H1 (cell line): ENCODE results near the gene FGF4. TPM values are rescaled to one million over a fixed set of nuclear protein-coding genes. Genes with fewer than 3 reads are reported as not detected.

Experiments
- CTCF ChIA-PET: fragments of 300-600 bp; sonication (Branson Sonifier 250); formaldehyde crosslinking; loops from one replicate; lab custom pipeline; 2021; ENCODE audit not compliant: partially characterized antibody; lab: Charles Lee
- POLR2A ChIA-PET: fragments of 300-600 bp; sonication (Branson Sonifier 250); formaldehyde crosslinking; loops from one replicate; lab custom pipeline; 2021; ENCODE audit warnings: inconsistent platforms; ENCODE audit not compliant: partially characterized antibody; lab: Charles Lee
- DNase-seq, 2 experiments: peaks; one replicate each; pipeline versions ENCODE4 v3.0.0 to v3.0.0-alpha.2; 2010 to 2022; ENCODE audit warnings: low spot score in 2 of 2, low read depth in 1 of 2, mixed read lengths in 1 of 2
- FAIRE-seq: peaks from 2 replicates; lab custom pipeline; 2011; peaks lifted over from hg19 to GRCh38; lab: Jason Lieb, UNC
- H2AFZ ChIP-seq: 2 replicates; pipeline ENCODE4 v1.8.1; 2012; ENCODE audit warnings: low read length, inconsistent platforms
- H2AK5ac ChIP-seq: 2 replicates; pipeline ENCODE4 v1.6.1; 2013; ENCODE audit warnings: low read depth, low read length
- H2BK120ac ChIP-seq: replicated peaks from 2 replicates; pipeline ENCODE3; 2013; ENCODE audit warnings: low read depth, low read length, inconsistent platforms
- H2BK12ac ChIP-seq: 2 replicates; pipeline ENCODE4 v1.6.1; 2013; ENCODE audit warnings: low read depth, low read length
- H2BK15ac ChIP-seq: 2 replicates; pipeline ENCODE4 v1.6.1; 2013; ENCODE audit warnings: low read length
- H2BK20ac ChIP-seq: 2 replicates; pipeline ENCODE4 v1.6.1; 2013; ENCODE audit warnings: low read length
- H2BK5ac ChIP-seq: 2 replicates; pipeline ENCODE4 v1.6.1; 2013; ENCODE audit warnings: low read depth, low read length
- H3K14ac ChIP-seq: 2 replicates; pipeline ENCODE4 v1.6.1; 2013; ENCODE audit warnings: inconsistent platforms; ENCODE audit not compliant: insufficient read length
- H3K18ac ChIP-seq: 2 replicates; pipeline ENCODE4 v1.6.1; 2013; ENCODE audit warnings: low read length; ENCODE audit errors: extremely low read depth
- H3K23ac ChIP-seq: 2 replicates; pipeline ENCODE4 v1.6.1; 2013; ENCODE audit warnings: inconsistent platforms; ENCODE audit not compliant: insufficient read length
- H3K23me2 ChIP-seq: 2 replicates; pipeline ENCODE4 v1.6.1; 2013; ENCODE audit warnings: low read depth, low read length
- H3K27ac ChIP-seq: 2 replicates; pipeline ENCODE4 v1.6.1; 2011; ENCODE audit warnings: low read depth, low read length, inconsistent platforms
- H3K27me3 ChIP-seq, 4 experiments: replicated peaks in 1 of 4; 1 replicate in 1 of 4; 2 replicates in 3 of 4; pipeline versions ENCODE4 v1.6.1 to v1.8.1; 2011 to 2013; ENCODE audit warnings: low read length in 3 of 4, mild to moderate bottlenecking in 3 of 4, inconsistent platforms in 2 of 4, mixed read lengths in 2 of 4, moderate library complexity in 1 of 4; ENCODE audit not compliant: control insufficient read depth in 3 of 4, insufficient read depth in 3 of 4; ENCODE audit errors: extremely low read depth in 1 of 4
- H3K36me3 ChIP-seq, 4 experiments: 2 replicates each; pipeline versions ENCODE4 v1.6.1 to v1.8.1; 2011 to 2013; ENCODE audit warnings: mild to moderate bottlenecking in 4 of 4, low read length in 3 of 4, moderate library complexity in 2 of 4, control low read depth in 1 of 4, inconsistent platforms in 1 of 4; ENCODE audit not compliant: insufficient read depth in 4 of 4, control insufficient read depth in 2 of 4
- H3K4ac ChIP-seq: replicated peaks from 2 replicates; pipeline ENCODE3; 2013; ENCODE audit warnings: low read length, low read depth, mixed read lengths, inconsistent platforms; ENCODE audit not compliant: insufficient read length
- H3K4me1 ChIP-seq, 4 experiments: replicated peaks in 1 of 4; 1 replicate in 1 of 4; 2 replicates in 3 of 4; pipeline versions ENCODE4 v1.6.1 to v1.8.1; 2011 to 2013; ENCODE audit warnings: low read length in 3 of 4, inconsistent platforms in 2 of 4, mixed read lengths in 1 of 4; ENCODE audit not compliant: insufficient read depth in 4 of 4, control insufficient read depth in 3 of 4
- H3K4me2 ChIP-seq, 2 experiments: 2 replicates each; pipeline versions ENCODE4 v1.6.1 to v1.8.1; 2011 to 2013; ENCODE audit warnings: low read depth in 2 of 2, low read length in 2 of 2, control low read depth in 1 of 2, inconsistent platforms in 1 of 2, mild to moderate bottlenecking in 1 of 2; ENCODE audit not compliant: insufficient read depth in 1 of 2
- H3K4me3 ChIP-seq, 4 experiments: fragments of 200-600, 300-600 bp in 1 of 4; sonication (generic), shearing (Covaris generic), sonication (Bioruptor Twin) in 1 of 4; 2 replicates each; pipeline versions ENCODE4 v1.5.1 to v1.8.1; 2011 to 2016; ENCODE audit warnings: low read length in 4 of 4, low read depth in 3 of 4, control low read depth in 2 of 4, inconsistent platforms in 2 of 4, mild to moderate bottlenecking in 2 of 4, mixed read lengths in 1 of 4, moderate library complexity in 1 of 4; ENCODE audit not compliant: insufficient read depth in 2 of 4; ENCODE audit errors: extremely low read depth in 1 of 4
- H3K56ac ChIP-seq: replicated peaks from 2 replicates; pipeline ENCODE3; 2013; ENCODE audit warnings: low read depth, mild to moderate bottlenecking, mixed read lengths, low read length, inconsistent platforms; ENCODE audit not compliant: insufficient read length
- H3K79me1 ChIP-seq: 2 replicates; pipeline ENCODE4 v1.6.1; 2013; ENCODE audit warnings: low read depth, low read length, control low read depth
- H3K79me2 ChIP-seq, 2 experiments: 2 replicates each; pipeline versions ENCODE4 v1.6.1 to v1.8.1; 2012 to 2013; ENCODE audit warnings: low read length in 2 of 2, mild to moderate bottlenecking in 2 of 2, inconsistent platforms in 1 of 2; ENCODE audit not compliant: insufficient read depth in 2 of 2, control insufficient read depth in 1 of 2
- H3K9ac ChIP-seq, 4 experiments: replicated peaks in 1 of 4; 1 replicate in 1 of 4; 2 replicates in 3 of 4; pipeline versions ENCODE4 v1.6.1 to v1.8.1; 2011 to 2013; ENCODE audit warnings: low read depth in 3 of 4, low read length in 3 of 4, control low read depth in 2 of 4, mild to moderate bottlenecking in 2 of 4, moderate library complexity in 2 of 4, inconsistent platforms in 1 of 4; ENCODE audit errors: extremely low read depth in 1 of 4
- H3K9me3 ChIP-seq, 2 experiments: 2 replicates each; pipeline versions ENCODE4 v1.6.1 to v1.8.1; 2012 to 2013; ENCODE audit warnings: mild to moderate bottlenecking in 2 of 2, moderate library complexity in 2 of 2, control low read depth in 1 of 2, inconsistent platforms in 1 of 2, low read depth in 1 of 2, low read length in 1 of 2, mixed read lengths in 1 of 2; ENCODE audit not compliant: insufficient read depth in 2 of 2
- H4K20me1 ChIP-seq, 2 experiments: replicated peaks in 1 of 2; 2 replicates each; pipeline versions ENCODE3 to v1.8.1; 2011 to 2013; ENCODE audit warnings: inconsistent platforms in 2 of 2, low read length in 2 of 2, mild to moderate bottlenecking in 1 of 2; ENCODE audit not compliant: insufficient read depth in 2 of 2, control insufficient read depth in 1 of 2
- H4K5ac ChIP-seq: 2 replicates; pipeline ENCODE4 v1.6.1; 2013; ENCODE audit warnings: low read length, low read depth, mixed read lengths, inconsistent platforms; ENCODE audit not compliant: insufficient read length
- H4K8ac ChIP-seq: 2 replicates; pipeline ENCODE4 v1.8.0; 2013; ENCODE audit warnings: mild to moderate bottlenecking, moderate library complexity, low read length, inconsistent platforms; ENCODE audit not compliant: insufficient read depth; ENCODE audit errors: extremely low read depth
- H4K91ac ChIP-seq: replicated peaks from 2 replicates; pipeline ENCODE3; 2013; ENCODE audit warnings: low read length, mixed read lengths, inconsistent platforms; ENCODE audit not compliant: insufficient read length
- ASH2L ChIP-seq: fragments of 200-600, 300-600 bp; sonication (generic); IDR thresholded peaks from one replicate; pipeline ENCODE4 v1.7.1; 2017; ENCODE audit warnings: low read length
- BCL11A ChIP-seq, 2 experiments: IDR thresholded peaks; one replicate each; pipeline ENCODE4 v1.6.1; 2011; ENCODE audit warnings: low read depth in 2 of 2, low read length in 2 of 2, mild to moderate bottlenecking in 2 of 2
- CEBPB ChIP-seq: IDR thresholded peaks from 2 replicates; pipeline ENCODE4 v1.6.1; 2012; ENCODE audit warnings: low read depth, low read length
- CHD1 ChIP-seq: IDR thresholded peaks from 2 replicates; pipeline ENCODE4 v1.6.1; 2012; ENCODE audit warnings: low read depth, low read length, improper control_type of control experiment
- EGR1 ChIP-seq: IDR thresholded peaks from 2 replicates; pipeline ENCODE4 v1.6.1; 2011; ENCODE audit warnings: low read depth, low read length, borderline replicate concordance
- HDAC2 ChIP-seq, 2 experiments: fragments of 300-600 bp in 1 of 2; sonication (generic) in 1 of 2; IDR thresholded peaks; 2 replicates each; pipeline ENCODE4 v1.6.1; 2011 to 2012; ENCODE audit warnings: low read depth in 2 of 2, low read length in 2 of 2, mild to moderate bottlenecking in 2 of 2, moderate library complexity in 2 of 2, borderline replicate concordance in 1 of 2, inconsistent platforms in 1 of 2
- KDM5A ChIP-seq: fragments of 200-600 bp; IDR thresholded peaks from 2 replicates; pipeline ENCODE4 v1.7.1; 2012; ENCODE audit warnings: mild to moderate bottlenecking, low read length, inconsistent platforms, mixed read lengths
- POLR2A ChIP-seq, 2 experiments: IDR thresholded peaks; 1 replicate in 1 of 2; 2 replicates in 1 of 2; pipeline ENCODE4 v1.6.1; 2011; ENCODE audit warnings: low read depth in 2 of 2, low read length in 2 of 2, mild to moderate bottlenecking in 2 of 2; ENCODE audit errors: control extremely low read depth in 1 of 2
- POLR2AphosphoS5 ChIP-seq: IDR thresholded peaks from 2 replicates; pipeline ENCODE4 v1.6.1; 2011; ENCODE audit warnings: low read depth, low read length
- RXRA ChIP-seq: IDR thresholded peaks from 2 replicates; pipeline ENCODE4 v1.6.1; 2011; ENCODE audit warnings: low read depth, mild to moderate bottlenecking, low read length, moderate library complexity; ENCODE audit not compliant: insufficient read depth
- SIN3A ChIP-seq, 2 experiments: IDR thresholded peaks in 1 of 2; conservative IDR thresholded peaks in 1 of 2; 2 replicates each; pipeline ENCODE4 v1.6.1; 2011 to 2012; ENCODE audit warnings: low read length in 2 of 2, improper control_type of control experiment in 1 of 2, low read depth in 1 of 2, mild to moderate bottlenecking in 1 of 2
- SP1 ChIP-seq: IDR thresholded peaks from 2 replicates; pipeline ENCODE4 v1.6.1; 2011; ENCODE audit warnings: low read depth, low read length
- SUZ12 ChIP-seq: fragments of 200-600 bp; sonication (generic); IDR thresholded peaks from 2 replicates; pipeline ENCODE4 v1.6.1; 2012; ENCODE audit warnings: mild to moderate bottlenecking, inconsistent platforms, low read length, moderate library complexity, mixed read lengths
- TCF12 ChIP-seq: IDR thresholded peaks from 2 replicates; pipeline ENCODE4 v1.6.1; 2011; ENCODE audit warnings: low read depth, mild to moderate bottlenecking, low read length
- WGBS, 2 experiments: shearing (Covaris generic) in 1 of 2; methylation state at CpG; one replicate each; pipeline versions ENCODE4 v1.1.6 to v1.1.7; 2013 to 2015; ENCODE audit warnings: low lambda C conversion rate in 2 of 2, mixed read lengths in 2 of 2, inconsistent platforms in 1 of 2, low coverage in 1 of 2, missing lambda C conversion rate in 1 of 2; ENCODE audit not compliant: insufficient replicate concordance in 2 of 2, insufficient coverage in 1 of 2, insufficient read length in 1 of 2; ENCODE audit errors: extremely low coverage in 1 of 2, missing lambda C conversion rate in 1 of 2; 5-methylcytosine and 5-hydroxymethylcytosine counted together
- polyA plus RNA-seq, 7 experiments: library from polyadenylated mRNA; depleted of rRNA in 3 of 7; stranded (reverse) in 5 of 7; unstranded in 2 of 7; fragments of >200 nt in 5 of 7; fragments of 200-250 nt in 2 of 7; gene quantifications; 1 replicate in 5 of 7; 2 replicates in 1 of 7; 4 replicates in 1 of 7; pipeline versions ENCODE4 v1.2.1 to v1.2.3, GENCODE V29; 2011 to 2013; ENCODE audit warnings: missing spikeins in 2 of 7, mixed read lengths in 2 of 7
- total RNA-seq: library from RNA; stranded (reverse); fragmentation: NEBNext Ultra II Directional; extraction: Animal tissue kit (Norgen Biotek cat#: 25700); gene quantifications from 2 replicates; pipeline ENCODE4 v1.2.1, GENCODE V29; 2021

FGF4 gene
- total and polyA plus RNA-seq, 2 of the 8 experiments (the other 6 are each of a cell fraction or from before 2014, with no cell fraction given) = 0.57 to 2.0 TPM

- no peak overlapping the region for H3K23ac ChIP-seq
- DNase-seq = no peak
- H3K36me3 ChIP-seq = no peaks in the 10 kb centered on the region
- H3K18ac ChIP-seq = peak overlapping the region; percentile 13; the same call in 1 of the 2 replicates
- H2BK120ac ChIP-seq = no peak overlapping the region
- no peaks in the 10 kb centered on the region for H4K20me1 ChIP-seq
- FAIRE-seq = no peak
- H4K8ac ChIP-seq = no peak overlapping the region
- 68% methylated on average over 4 of the region's 4 CpGs; no CpG with 5 or more reads in 1 of the 2 experiments for WGBS, 2 experiments
- H3K79me1 ChIP-seq = no peaks in the 10 kb centered on the region
- TF ChIP-seq SUZ12 (no peak), POLR2AphosphoS5 (no peak), HDAC2 (IDR thresholded peaks at IDR 0.05; ENCODE audit: borderline replicate concordance in 1 of 2, low read depth in 2 of 2, low read length in 2 of 2) (no peak), RXRA (no peak), BCL11A (IDR thresholded peaks at IDR 0.05; ENCODE audit: low read depth in 2 of 2, low read length in 2 of 2) (no peak), SIN3A (conservative IDR thresholded peaks at IDR 0.05 in 1 of 2, IDR thresholded peaks at IDR 0.05 in 1 of 2; ENCODE audit: low read depth in 1 of 2, low read length in 2 of 2) (no peak), POLR2A (IDR thresholded peaks at IDR 0.05; ENCODE audit: control extremely low read depth in 1 of 2, low read depth in 2 of 2, low read length in 2 of 2) (no peak), TCF12 (no peak), CHD1 (no peak), EGR1 (no peak), CEBPB (no peak), KDM5A (no peak), SP1 (no peak), ASH2L (no peak)
- H2BK5ac ChIP-seq = no peak overlapping the region
- 0 out of 2 replicates have a peak overlapping the region, but pooled peaks have one; percentile 72 for H2BK20ac ChIP-seq
- peaks cover 2% of the 10 kb centered on the region; the same call in 1 of the 2 replicates for H3K23me2 ChIP-seq
- no peak overlapping the region for H3K4me2 ChIP-seq
- 0 out of 4 replicates have a peak, but pooled peaks cover 0 to 3% of the 10 kb centered on the region in 2 experiments for H3K9me3 ChIP-seq
- no peak overlapping the region for H2AFZ ChIP-seq
- no peak overlapping the region for H4K91ac ChIP-seq
- ChIA-PET CTCF (interaction anchor here (0.6 to 1.7 kb wide), 3 partner anchors 19 to 34 kb away, joined by 3 to 7 read pairs (median 5); no protein-coding TSS in a partner anchor), POLR2A (no interaction called here)
- H3K27ac ChIP-seq = no peak overlapping the region
- H3K14ac ChIP-seq = no peak overlapping the region
- H3K56ac ChIP-seq = no peak overlapping the region
- no peak overlapping the region for H2AK5ac ChIP-seq
- no peak overlapping the region for H3K4ac ChIP-seq
- H4K5ac ChIP-seq = no peak overlapping the region
- H3K79me2 ChIP-seq = no peaks in the 10 kb centered on the region
- peaks cover 0 to 10% (median 5%) of the 10 kb centered on the region in 4 experiments; a peak in 4 of 7 replicates for H3K4me1 ChIP-seq
- no peak overlapping the region for H3K4me3 ChIP-seq
- no peak overlapping the region for H2BK15ac ChIP-seq
- no peaks in the 10 kb centered on the region for H3K27me3 ChIP-seq
- no peak overlapping the region for H3K9ac ChIP-seq
- no peak overlapping the region for H2BK12ac ChIP-seq
Measured at GRCh38 chr11:69752890-69753289, 22.3 kb downstream of the FGF4 start.
